ENCODE data around the gene POLN. TPM values are rescaled to one million over a fixed set of nuclear protein-coding genes. Genes with fewer than 3 reads are reported as not detected.

Gene POLN
- total RNA-seq, 1 experiment from 2014 or later = 1.2 TPM

- H3K4me1 ChIP-seq = peaks cover 4% of the 10 kb centered on the region; the same call in 1 of the 2 replicates
- DNase-seq = no peak
- no peaks in the 10 kb centered on the region for H3K27me3 ChIP-seq (replicated peaks; ENCODE audit: control insufficient read depth, insufficient read depth, low read length)
- BruUV-seq (replicated peaks) = no TSS peak
- H3K4me3 ChIP-seq (ENCODE audit: low read depth, low read length) = peak overlapping the region; percentile 87
- H3K9me3 Mint-ChIP-seq (ENCODE audit: unreplicated experiment) = no peaks in the 10 kb centered on the region
- no peaks in the 10 kb centered on the region for H3K27me3 Mint-ChIP-seq (ENCODE audit: insufficient read depth, unreplicated experiment)
- H3K9me3 ChIP-seq = no peaks in the 10 kb centered on the region
- no peak overlapping the region for H3K27ac Mint-ChIP-seq (ENCODE audit: unreplicated experiment)
- ChIA-PET POLR2A (no interaction called here), CTCF (no interaction called here)
- no peaks in the 10 kb centered on the region for H3K4me1 Mint-ChIP-seq (ENCODE audit: low read depth, unreplicated experiment)
- H3K36me3 Mint-ChIP-seq (ENCODE audit: insufficient read depth, unreplicated experiment) = peaks cover 6% of the 10 kb centered on the region
- TF ChIP-seq CTCF (IDR thresholded peaks at IDR 0.05; ENCODE audit: insufficient read depth in 1 of 2, low read depth in 1 of 2, low read length in 1 of 2, severe bottlenecking in 1 of 2, unreplicated experiment in 1 of 2) = no peak
- intact Hi-C loops (cut with micrococcal nuclease; ENCODE audit: unreplicated experiment) = no loop called here
- peak overlapping the region; percentile 85 for H3K4me3 Mint-ChIP-seq (ENCODE audit: unreplicated experiment)
- H3K36me3 ChIP-seq (ENCODE audit: control insufficient read depth, insufficient read depth, low read length) = no peaks in the 10 kb centered on the region
Measured at GRCh38 chr4:2042947-2043395, 198.9 kb downstream of the POLN start.

GRCh38 chr4:2042204-2042946, 199.5 kb downstream of the POLN start:
- no peaks in the 10 kb centered on the region for H3K9me3 Mint-ChIP-seq (ENCODE audit: unreplicated experiment)
- H3K4me3 ChIP-seq (ENCODE audit: low read depth, low read length) = peak overlapping the region; percentile 87
- no TSS peak for BruUV-seq (replicated peaks)
- H3K27me3 Mint-ChIP-seq (ENCODE audit: insufficient read depth, unreplicated experiment) = no peaks in the 10 kb centered on the region
- H3K4me1 Mint-ChIP-seq (ENCODE audit: low read depth, unreplicated experiment) = no peaks in the 10 kb centered on the region
- no peak for TF ChIP-seq CTCF (IDR thresholded peaks at IDR 0.05; ENCODE audit: insufficient read depth in 1 of 2, low read depth in 1 of 2, low read length in 1 of 2, severe bottlenecking in 1 of 2, unreplicated experiment in 1 of 2)
- no peak overlapping the region for H3K27ac Mint-ChIP-seq (ENCODE audit: unreplicated experiment)
- DNase-seq = peak; percentile 44 to 66
- H3K4me3 Mint-ChIP-seq (ENCODE audit: unreplicated experiment) = peak overlapping the region; percentile 85
- peaks cover 4% of the 10 kb centered on the region; the same call in 1 of the 2 replicates for H3K4me1 ChIP-seq
- POLR2A ChIA-PET = no interaction called here
- H3K36me3 ChIP-seq (ENCODE audit: control insufficient read depth, insufficient read depth, low read length) = no peaks in the 10 kb centered on the region
- no peaks in the 10 kb centered on the region for H3K27me3 ChIP-seq (replicated peaks; ENCODE audit: control insufficient read depth, insufficient read depth, low read length)
- intact Hi-C loops (cut with micrococcal nuclease; ENCODE audit: unreplicated experiment) = no loop called here
- H3K36me3 Mint-ChIP-seq (ENCODE audit: insufficient read depth, unreplicated experiment) = peaks cover 6% of the 10 kb centered on the region
- no peaks in the 10 kb centered on the region for H3K9me3 ChIP-seq
- CTCF ChIA-PET = interaction anchor here (1.0 kb wide), 1 partner anchor 33 kb away, joined by 7 read pairs; no protein-coding TSS in a partner anchor

GRCh38 chr4:2041239-2042130, 200.4 kb downstream of the POLN start:
- Histone ChIP-seq H3K9me3 (no peaks in the 10 kb centered on the region), H3K4me3 (ENCODE audit: low read depth, low read length) (peak overlapping the region; percentile 87), H3K27me3 (replicated peaks; ENCODE audit: control insufficient read depth, insufficient read depth, low read length) (no peaks in the 10 kb centered on the region), H3K4me1 (peaks cover 4% of the 10 kb centered on the region; the same call in 1 of the 2 replicates), H3K36me3 (ENCODE audit: control insufficient read depth, insufficient read depth, low read length) (no peaks in the 10 kb centered on the region)
- no peak for TF ChIP-seq CTCF (IDR thresholded peaks at IDR 0.05; ENCODE audit: insufficient read depth in 1 of 2, low read depth in 1 of 2, low read length in 1 of 2, severe bottlenecking in 1 of 2, unreplicated experiment in 1 of 2)
- POLR2A ChIA-PET = interaction anchor here (0.5 kb wide), 1 partner anchor 220 kb away, joined by 3 read pairs; no protein-coding TSS in a partner anchor
- Mint-ChIP-seq H3K4me3 (ENCODE audit: unreplicated experiment) (peak overlapping the region; percentile 85), H3K9me3 (ENCODE audit: unreplicated experiment) (no peaks in the 10 kb centered on the region), H3K27ac (ENCODE audit: unreplicated experiment) (peak overlapping the region; percentile 69), H3K4me1 (ENCODE audit: low read depth, unreplicated experiment) (peaks cover 5% of the 10 kb centered on the region), H3K27me3 (ENCODE audit: insufficient read depth, unreplicated experiment) (no peaks in the 10 kb centered on the region), H3K36me3 (ENCODE audit: insufficient read depth, unreplicated experiment) (peaks cover 6% of the 10 kb centered on the region)
- no TSS peak for BruUV-seq (replicated peaks)
- CTCF ChIA-PET = interaction anchor here (0.7 to 1.0 kb wide), 2 partner anchors 12 to 32 kb away, joined by 4 to 7 read pairs; no protein-coding TSS in a partner anchor
- intact Hi-C loops (cut with micrococcal nuclease; ENCODE audit: unreplicated experiment) = loop anchor here (2.0 kb wide), 1 partner anchor 33 kb away; the partner anchor contains the start of gene NELFA
- DNase-seq = peak; percentile 86 to 88

Measured in Caco-2 (cell line).